Glomerular visceral epithelial cell (primary cell): ENCODE data around the gene CACNA1C.
A peak's percentile ranks its signal among the peaks of the same experiment; 100 is the strongest.

ENCODE experiments used
- DNase-seq: peaks from one replicate; pipeline ENCODE4 v3.0.0-alpha.2; 2016; ENCODE audit errors: extremely low spot score

CACNA1C gene

DNA sequence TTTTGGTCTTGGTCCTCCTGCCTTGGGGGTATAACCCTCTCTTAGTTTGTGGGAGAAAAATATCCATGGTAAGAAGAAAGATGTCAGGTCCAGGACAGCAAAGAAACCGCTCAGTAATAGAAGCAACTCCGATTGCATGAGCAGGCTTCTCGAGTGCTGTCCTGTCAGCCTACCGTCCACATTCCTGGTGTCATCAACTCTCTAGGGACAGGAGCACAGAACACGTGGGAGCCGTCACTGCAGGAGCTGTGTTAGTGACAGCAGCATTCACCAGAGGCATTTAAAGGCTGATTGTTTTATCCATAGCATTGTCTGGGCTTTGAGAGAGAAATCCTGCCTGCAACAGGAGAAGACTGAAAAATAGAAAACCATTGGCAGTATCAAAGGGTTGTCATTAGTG lies 244.2 kb downstream of the CACNA1C start:
- DNase-seq = no peak

DNA sequence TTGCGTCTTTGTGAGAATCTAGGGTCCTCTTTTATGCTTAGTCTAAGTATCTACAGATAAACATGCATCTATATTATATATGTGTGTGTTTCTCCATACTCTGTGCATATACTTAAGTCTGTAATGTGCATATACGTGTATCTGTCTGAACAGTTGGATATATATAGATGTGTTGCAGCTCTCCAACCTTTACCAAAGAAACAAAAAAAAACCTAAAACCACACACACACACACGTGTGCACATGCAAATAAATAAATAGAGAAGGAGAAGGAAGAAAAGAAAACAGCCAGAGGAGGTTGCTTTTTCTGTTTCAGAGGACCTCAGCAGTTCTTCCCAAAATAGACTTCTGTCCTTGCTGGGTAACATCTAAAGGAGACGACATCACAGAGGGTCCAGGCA lies 244.9 kb downstream of the CACNA1C start:
- no peak for DNase-seq

DNA sequence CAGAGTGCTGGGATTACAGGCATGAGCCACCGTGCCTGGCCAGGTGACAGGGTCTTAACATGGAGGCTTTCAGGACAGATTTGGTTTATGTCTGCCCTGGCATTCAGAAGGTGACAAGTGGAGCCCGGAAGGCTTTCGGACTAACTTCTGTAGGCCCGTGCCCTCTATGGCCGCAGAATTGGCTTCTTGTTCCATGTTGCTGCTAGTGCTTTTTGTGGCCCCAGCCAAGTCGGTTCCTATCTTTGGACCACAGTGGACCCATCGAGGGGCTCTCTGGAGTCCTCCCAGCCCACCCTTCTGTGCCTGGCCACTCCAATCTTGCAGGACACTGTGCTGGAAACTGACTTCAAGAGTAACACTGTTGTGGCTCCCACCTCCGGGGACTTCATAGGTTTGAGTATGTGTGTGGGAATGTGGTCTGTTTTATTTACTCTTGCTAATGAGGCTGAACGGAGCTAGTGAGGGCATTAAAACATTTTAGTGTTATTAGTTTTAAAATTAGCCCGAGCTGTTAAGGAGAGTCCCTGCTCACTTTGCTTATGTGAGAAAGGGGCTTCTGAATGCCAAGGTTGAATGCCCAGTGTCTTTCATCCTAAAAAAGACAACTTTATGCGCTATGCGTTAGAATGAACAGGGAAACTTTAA lies 245.9 kb downstream of the CACNA1C start:
- no peak for DNase-seq

DNA sequence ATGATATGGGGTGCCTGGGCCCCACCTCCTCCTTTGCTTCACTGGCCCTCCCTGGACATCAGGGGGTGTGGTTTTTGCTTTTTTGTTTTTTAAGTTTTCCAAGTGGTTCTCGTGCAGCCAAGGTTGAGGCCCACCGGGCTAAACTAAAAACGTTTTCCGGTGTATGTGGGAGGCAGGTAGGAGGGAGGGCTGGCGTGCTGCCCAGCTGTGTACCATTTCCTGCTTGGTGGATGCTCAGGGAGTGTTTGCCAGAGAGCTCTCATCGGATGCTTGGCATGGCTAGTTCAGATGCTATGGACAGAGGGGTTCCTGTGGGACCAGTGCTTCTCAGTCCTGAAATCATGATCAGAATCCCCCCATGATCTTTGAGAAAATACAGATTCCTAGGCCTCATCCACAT lies 246.4 kb downstream of the CACNA1C start:
- peak; percentile 3 for DNase-seq

- DNase-seq = no peak
Observed at GRCh38 chr12:2300168-2300567, 247.4 kb downstream of the CACNA1C start.

DNA sequence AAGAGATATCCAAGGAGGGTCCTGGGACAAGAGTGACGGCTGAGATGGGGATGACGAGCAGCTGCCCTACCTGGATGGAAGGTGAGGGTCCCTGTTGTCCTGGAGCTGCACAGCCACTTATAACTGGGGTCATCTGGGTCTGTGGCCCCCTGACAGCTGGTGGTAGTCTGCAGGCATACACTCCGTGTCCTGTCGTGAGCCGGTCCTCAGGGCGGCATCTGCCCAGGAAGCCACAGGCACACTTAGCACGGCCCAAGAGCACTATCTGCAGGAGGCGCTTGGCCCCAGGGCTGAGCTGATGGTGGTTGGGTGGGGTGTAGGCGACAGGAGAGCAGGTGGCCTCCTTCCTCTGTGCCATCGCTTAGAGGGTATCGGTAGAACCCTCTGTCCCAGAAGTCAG lies 248.1 kb downstream of the CACNA1C start:
- no peak for DNase-seq

DNA sequence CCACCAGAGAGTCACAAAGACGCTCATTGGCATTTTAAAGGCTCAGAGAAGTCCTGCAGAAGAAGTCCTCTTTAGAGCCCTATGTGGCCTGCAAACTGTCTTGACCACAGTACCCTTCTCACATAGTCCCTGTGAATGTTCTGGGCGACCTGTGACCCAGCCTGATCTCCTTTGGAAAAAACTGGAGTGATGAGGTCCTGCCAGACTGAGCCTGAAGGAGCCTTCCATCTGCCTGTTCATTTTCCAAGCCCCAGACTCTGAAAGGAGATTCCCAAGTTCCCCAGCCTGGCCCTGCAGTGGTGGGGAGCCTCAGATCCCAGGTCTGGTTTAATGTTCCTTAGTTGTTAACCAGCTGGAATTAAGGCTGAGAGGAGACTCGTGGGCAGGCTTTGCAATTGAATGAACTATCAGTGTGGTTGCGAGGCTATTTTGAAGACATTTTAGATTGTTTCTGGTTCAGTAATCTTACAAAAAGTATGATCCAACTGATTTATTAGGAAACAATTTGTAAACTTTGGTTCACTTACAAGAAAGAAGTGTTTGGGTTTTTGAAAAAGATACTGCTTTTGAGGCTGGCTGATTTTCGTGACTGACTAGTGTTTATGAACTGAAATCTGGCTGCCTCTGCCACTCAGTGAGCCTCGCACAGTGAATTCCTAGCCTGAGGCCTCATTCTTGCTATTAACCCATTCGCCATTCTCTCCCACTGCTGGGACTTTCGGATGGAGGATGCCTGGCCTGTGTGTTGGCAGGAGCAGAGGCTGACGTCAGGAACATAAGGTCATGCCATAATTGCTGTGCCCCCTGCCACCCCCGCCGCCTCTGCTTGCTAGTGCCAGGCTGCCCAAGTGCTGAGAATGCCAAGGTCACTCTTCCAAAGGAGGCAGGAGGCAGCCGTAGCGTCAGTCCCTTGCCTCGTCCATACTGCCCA lies 249.0 kb downstream of the CACNA1C start:
- DNase-seq = no peak

DNA sequence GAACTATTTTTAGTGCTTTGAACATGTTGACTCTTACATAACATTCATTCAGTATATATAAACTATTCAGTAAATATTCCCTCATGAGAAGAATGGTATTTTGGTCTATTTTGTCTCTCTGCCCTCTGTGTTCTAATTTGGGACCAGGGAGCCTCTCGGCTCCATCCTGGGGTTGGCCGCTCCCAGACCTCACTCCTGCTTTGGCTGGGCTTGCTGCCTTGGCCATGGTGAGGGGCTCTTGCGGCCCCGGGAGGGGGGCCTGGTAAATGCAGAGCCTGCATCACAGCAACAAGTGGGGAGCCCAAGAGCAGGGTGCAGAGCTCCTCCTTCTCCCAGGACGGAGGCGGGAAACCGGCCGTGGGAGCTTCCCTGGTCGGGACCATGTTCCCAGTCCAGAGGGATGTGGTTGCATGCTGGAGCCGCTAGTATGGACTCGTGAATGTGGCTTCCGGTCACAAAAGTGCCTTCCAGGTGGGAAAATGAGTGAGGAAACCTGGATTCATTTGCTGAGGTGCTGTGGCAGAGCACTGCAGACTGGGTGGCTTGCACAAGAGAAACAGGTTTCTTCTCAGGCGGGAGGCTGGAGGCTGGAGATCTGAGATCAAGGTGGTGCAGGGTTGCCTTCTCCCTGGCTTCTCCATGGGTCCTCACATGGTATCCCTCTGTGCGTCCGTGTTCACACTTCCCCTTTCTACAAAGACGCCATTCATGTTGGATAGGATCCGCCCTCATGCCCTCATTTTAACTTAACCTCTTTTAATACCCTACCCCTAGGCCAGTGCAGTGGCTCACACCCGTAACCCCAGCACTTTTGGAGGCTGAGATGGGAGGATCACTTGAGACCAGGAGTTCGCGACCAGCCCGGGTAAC lies 250.2 kb downstream of the CACNA1C start:
- DNase-seq = no peak

DNA sequence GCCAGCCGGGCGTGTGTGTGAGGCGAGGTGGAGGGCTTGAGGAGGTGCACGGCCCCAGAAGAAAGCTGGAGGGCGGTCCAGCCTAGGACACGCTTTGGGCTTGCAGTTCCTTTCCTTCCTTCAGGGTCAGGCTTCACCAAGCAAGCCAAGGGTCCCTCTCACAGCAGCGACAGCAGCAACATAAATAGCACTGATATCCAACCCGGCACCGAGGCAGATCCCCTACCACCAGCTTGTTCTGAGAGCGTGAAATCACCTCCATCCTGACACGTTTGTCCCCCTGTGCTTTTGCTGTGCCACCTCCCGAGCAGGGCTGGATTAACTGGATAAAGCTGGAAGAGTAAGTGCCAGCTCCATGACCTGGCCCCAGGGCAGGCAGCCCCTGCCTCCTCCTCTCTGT lies 251.4 kb downstream of the CACNA1C start:
- no peak for DNase-seq

GRCh38 chr12:2306012-2306411 lies 253.2 kb downstream of the CACNA1C start:
- no peak for DNase-seq

DNA sequence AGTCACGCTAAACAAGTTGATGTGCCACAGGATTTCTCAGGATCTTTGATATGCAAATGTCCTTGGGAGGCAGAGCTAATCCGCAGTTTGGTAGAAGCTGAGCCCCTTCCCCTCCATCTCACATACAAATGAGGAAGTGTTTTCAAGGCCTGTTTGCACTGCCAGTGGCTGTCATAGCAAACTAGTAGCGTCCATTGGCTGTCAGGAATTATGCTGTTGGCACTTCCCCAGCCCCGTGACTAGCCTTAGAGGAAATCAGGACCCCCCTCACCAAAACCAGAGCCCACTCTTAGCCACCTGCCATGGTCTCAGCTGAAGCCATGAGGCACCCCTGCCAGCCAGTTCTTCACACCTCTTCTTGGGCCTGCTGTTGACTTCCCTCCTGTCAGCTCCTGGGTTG lies 253.9 kb downstream of the CACNA1C start:
- DNase-seq = no peak

- DNase-seq = no peak
Observed at GRCh38 chr12:2307550-2307949, 254.8 kb downstream of the CACNA1C start.

GRCh38 chr12:2309647-2310046 lies 256.9 kb downstream of the CACNA1C start:
- DNase-seq = no peak

DNA sequence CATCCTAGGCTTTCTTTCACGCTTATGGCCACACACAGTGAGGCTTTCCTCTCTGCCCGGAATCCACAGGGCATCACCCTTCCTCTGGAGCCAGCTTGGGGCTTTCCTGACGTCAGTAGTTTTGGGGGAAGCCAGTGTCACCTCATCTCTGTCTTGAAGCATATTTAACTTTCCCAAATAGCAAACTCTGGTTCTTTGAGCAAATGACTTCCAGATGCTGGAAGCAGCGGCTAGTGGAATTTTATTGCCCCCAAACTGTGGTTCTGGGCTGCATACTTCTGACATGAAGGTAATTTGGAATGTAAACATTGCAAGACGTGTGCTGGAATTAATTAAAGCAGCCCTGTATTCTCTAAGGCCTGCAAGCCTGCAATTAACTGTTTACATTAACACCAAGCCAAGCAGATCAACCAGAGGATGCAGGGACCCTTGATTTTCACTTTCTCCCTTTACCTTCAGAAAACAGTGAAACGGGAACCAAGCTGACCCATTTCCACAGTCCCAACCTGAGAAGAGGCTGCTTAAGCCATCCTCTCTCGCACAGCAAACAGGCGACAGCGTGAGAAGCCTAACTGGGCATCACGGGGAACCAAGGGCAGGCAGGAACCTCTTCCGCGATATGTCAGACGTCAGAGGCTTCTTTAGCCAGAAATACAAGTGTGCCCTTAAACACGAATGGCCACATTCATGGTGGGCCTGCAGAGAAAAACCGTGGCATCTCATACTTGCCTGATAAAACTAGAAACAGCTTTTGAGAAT lies 258.4 kb downstream of the CACNA1C start:
- no peak for DNase-seq

DNA sequence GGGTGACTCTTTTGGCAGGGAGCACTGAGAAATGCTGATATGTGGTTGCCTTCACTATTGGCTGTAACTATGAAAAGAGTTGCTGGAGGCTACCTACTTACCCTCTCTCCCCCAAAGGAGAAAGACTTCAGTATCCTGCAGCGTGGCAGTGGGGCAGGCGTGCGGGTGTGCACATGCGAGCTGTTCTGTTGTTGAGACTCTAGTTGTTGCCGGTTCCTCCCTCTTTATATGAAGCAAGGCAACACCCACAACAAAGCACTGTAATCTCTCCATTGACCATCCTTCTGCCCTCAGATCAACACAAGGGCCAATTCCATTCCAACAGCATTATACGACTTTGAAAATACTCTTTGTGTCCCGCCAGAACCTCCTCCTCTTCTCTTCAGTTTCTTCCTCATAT lies 259.4 kb downstream of the CACNA1C start:
- DNase-seq = no peak

DNA sequence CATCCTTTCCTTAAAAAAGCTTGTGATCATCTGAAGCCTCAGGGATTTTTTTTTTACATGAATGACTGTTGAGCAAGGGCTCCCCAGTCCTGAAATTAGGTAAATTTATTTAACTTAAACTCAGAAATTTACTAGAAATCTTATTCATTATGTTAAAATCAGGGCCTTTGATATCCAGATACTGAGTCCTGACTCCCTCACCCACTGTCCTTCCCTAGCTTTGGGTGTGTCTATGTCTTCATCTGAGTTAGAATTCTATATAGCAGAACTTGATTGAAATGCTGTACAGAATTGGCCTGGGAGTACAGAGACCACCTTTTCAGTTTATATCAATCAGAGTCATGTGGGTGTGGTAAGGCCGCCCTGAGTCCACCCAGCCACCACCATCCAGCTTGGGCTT lies 260.0 kb downstream of the CACNA1C start:
- no peak for DNase-seq

DNA sequence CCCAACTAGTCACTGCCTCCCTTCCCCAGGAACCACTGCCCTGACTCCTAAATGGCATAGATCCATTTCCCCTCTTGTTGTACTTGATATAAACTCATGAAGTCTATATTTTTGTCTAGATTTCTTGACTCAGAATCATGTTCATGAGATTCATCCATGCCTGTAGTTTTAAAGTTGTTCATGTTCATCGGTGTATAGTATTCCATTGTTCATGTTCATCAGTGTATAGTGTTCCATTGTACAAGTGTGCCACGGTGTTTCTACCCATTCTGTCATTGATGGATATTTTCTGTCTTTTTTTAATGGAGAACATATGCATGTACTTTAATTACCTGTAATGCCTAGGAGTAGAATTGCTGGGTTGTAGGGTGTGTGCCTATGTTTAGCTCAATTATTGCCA lies 261.7 kb downstream of the CACNA1C start:
- DNase-seq = no peak

- DNase-seq = no peak
Observed at GRCh38 chr12:2317772-2318171, 265.0 kb downstream of the CACNA1C start.

GRCh38 chr12:2318286-2318685 lies 265.5 kb downstream of the CACNA1C start:
- no peak for DNase-seq

GRCh38 chr12:2319136-2319535 lies 266.3 kb downstream of the CACNA1C start:
- DNase-seq = no peak

GRCh38 chr12:2319737-2320506 lies 267.1 kb downstream of the CACNA1C start:
- peak; percentile 17 for DNase-seq
